Stimulated activated CD4-positive, alpha-beta T cell treated with anti-CD3 and anti-CD28 coated beads, Interleukin-12 subunit alpha, Interleukin-12 subunit beta, amount 100 ng/mL, for 48 hours (primary cell): ENCODE results near the gene KRTAP4-7.
"Not testable (repeated sequence)": the region's sequence is repeated elsewhere in the genome, so short reads cannot be mapped to it uniquely, and the experiment has no call there.

Experiments used
- DNase-seq, 3 donors: peaks; one replicate each; pipeline ENCODE4 v3.0.0-alpha.2; 2020; ENCODE audit warnings: low read depth in 2 of 3, low spot score in 1 of 3

The KRTAP4-7 gene

DNA sequence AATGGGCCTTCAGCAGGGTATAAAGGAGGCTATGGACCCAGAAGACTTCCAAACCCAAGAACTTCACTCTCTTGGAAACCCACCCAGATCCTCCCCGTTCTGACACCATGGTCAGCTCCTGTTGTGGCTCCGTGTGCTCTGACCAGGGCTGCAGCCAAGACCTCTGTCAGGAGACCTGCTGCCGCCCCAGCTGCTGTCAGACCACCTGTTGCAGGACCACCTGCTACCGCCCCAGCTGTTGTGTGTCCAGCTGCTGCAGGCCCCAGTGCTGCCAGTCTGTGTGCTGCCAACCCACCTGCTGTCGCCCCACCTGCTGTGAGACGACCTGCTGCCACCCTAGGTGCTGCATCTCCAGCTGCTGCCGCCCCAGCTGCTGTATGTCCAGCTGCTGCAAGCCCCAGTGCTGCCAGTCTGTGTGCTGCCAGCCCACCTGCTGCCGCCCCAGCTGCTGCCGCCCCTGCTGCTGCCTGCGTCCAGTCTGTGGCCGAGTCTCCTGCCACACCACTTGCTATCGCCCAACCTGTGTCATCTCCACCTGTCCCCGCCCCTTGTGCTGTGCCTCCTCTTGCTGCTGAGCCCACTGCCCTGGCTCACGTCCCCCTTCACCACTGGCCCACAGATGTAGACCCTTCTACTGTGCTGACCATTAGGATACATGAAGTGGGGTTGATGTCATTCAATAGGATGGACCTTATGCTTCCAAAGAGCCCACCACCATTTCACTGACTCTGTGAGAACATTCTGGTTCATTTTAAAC, at the start of gene KRTAP4-7:
Gene KRTAP4-7, plus strand, starts transcription at position 51 of the 757 bp plus-strand sequence. Its CDS starts 57 bp downstream, at position 108.
- not testable (repeated sequence) for DNase-seq

DNA sequence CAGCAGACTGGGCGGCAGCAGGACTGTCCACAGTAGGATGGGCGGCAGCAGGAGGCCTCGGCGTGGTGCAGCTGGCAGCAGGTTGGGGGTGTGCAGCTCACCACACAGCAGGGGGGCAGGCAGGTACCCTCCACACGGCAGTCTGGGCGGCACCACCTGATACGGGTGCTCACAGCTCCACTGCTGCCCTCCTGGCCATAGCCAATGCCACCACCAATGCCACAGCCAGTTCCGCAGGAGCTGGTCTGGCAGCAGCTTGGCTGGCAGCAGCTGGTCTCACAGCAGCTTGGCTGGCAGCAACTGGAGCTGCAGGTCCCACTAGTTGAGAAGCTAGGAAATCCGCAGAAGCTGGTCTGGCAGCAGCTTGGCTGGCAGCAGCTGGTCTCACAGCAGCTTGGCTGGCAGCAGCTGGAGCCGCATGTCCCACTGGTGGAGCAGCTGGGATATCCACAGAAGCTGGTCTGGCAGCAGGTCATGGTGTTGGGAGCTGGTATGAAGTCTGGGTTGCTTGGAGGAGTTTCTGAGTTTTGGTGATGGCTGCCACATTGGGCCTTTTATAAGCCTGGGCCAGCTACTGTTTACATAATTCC, 49.5 kb upstream of the KRTAP4-7 start, which contains the start of gene KRTAP1-3:
Gene KRTAP1-3, minus strand, starts transcription at position 529 of the 590 bp plus-strand sequence. Its CDS starts 53 bp downstream, at position 476.
- DNase-seq = not testable (repeated sequence)

DNA sequence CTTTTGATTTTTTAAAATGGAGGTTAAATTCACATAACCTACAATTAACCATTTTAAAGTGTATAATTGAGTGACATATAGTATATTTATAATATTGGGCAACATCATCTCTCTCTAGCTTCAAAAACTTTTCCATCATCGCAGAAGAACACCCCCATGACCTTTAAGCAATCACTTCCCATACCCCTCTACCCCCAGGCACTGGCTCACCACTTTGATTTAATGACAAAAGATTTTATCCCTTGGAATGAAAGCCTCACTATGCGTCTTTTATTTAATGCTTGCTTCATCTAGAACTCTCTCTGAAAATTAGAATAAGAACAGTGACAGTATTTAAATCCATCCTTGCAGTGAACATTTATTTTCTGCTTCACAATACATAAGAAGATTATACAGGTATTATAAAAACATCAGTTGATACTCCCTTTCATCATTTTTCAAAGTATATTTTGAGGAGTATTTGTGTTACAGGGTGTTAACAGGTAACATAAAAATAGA, 46.0 kb upstream of the KRTAP4-7 start:
- no peak for DNase-seq

DNA sequence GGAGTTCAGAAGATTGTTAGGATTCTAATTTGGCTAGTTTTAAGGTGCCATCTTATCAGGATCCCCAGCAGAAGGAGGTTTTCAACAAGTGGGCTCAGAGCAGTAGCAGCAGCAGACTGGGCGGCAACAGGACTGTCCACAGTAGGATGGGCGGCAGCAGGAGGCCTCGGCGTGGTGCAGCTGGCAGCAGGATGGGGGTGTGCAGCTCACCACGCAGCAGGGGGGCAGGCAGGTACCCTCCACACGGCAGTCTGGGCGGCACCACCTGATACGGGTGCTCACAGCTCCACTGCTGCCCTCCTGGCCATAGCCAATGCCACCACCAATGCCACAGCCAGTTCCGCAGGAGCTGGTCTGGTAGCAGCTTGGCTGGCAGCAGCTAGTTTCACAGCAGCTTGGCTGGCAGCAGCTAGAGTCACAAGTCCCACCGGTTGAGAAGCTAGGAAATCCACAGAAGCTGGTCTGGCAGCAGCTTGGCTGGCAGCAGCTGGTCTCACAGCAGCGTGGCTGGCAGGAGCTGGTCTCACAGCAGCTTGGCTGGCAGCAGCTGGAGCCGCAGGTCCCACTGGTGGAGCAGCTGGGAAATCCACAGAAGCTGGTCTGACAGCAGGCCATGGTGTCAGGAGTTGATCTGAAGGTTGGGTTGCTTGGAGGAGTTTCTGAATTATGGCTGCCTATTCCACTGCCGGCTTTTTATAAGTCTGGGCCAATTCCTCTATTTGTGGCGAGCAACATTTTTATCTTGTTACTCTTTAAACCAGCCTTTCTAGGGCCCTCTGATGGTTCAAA, 43.0 kb upstream of the KRTAP4-7 start, which contains the start of gene KRTAP1-1:
Gene KRTAP1-1, minus strand, starts transcription at position 668 of the 789 bp plus-strand sequence. Its CDS starts 53 bp downstream, at position 615.
- DNase-seq = not testable (repeated sequence)

DNA sequence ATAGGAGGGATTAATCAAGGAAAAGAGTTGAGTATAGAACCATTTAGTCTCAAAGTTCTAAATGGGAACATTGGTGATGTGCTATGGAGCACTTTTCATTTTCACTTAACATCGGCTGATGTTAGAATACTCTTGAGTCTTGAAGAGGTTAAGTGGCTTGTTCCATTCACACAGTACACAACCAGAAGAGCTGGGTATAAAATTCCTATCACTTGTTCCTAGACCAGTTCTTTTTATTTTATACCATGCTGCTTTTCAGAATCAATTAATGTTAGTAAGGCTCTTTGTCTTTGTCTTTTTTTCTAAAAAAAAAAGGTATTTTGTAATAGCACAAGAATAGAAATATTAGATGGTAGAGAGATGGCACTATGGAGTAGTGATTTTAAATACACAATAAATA, 41.0 kb upstream of the KRTAP4-7 start:
- DNase-seq = no peak

DNA sequence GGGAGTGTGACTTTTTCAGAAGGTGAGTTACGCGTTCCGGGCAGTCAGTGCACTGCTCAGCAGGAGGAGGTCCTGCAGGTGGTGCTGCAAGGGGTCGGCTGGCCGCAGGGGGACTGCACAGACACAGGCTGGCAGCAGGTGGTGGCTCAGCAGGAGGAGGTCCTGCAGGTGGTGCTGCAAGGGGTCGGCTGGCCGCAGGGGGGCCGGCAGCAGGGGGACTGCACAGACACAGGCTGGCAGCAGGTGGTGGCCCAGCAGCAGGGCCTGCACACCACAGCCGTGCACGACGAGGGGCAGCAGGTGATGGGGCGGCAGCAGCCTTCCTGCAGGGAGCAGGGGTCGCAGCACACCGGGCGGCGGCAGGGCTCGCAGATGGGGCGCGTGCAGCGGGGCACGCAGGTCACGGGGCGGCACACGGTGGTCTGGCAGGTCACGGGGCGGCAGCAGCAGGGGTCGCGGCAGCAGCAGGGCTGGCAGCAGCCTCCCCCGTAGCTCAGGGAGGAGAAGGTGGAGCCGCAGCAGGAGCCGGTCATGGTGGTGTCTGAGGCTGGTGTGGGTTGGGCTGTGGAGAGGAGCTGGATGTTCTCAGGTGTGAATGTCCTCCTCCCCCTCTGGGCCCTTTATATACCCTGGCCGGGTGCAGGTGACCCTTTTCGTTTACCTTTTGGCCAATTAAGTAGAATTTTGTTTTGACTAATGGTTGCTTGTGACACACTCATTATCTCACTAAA, 37.0 kb upstream of the KRTAP4-7 start, which contains the start of gene KRTAP2-1:
Gene KRTAP2-1, minus strand, starts transcription at position 582 of the 731 bp plus-strand sequence. Its CDS starts 49 bp downstream, at position 533.
- not testable (repeated sequence) for DNase-seq

DNA sequence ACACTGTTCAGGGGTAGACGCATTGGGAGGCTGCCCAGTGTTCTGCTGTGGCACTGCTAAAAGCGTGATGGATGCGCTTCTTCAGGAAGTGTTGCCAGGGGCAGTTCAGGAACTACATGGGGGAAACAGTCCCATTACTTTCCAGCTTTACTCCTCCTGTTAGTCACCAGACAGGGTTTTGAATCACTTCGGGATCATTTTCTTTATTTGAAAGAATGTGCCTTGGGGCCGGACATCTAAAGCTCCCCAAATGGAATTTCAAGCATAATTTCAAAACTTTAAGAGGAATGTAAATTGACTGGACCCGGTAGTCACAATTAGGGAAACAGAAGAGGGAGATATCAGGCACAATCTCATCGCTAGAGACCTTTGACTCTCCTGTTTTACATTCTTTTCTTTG, 35.5 kb upstream of the KRTAP4-7 start:
- DNase-seq = no peak

DNA sequence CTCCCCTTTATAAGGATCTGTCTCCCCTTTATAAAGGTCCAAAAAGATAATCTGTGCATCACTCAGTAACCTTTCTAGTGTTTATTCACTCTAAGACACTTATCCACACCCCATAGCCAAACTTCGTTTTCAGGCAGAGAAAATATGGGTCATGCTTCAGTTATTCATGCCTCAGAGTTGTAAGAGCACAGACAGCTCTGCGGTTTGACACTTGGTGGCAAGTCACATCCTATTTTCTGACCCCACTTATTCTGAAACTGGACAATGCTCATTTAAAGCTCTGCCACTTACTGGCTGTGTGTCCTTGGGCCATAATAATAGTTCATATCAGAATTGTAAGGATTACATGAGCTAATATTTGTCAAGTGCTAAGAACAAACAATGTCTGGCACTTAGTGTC, 34.8 kb upstream of the KRTAP4-7 start:
- DNase-seq = no peak

DNA sequence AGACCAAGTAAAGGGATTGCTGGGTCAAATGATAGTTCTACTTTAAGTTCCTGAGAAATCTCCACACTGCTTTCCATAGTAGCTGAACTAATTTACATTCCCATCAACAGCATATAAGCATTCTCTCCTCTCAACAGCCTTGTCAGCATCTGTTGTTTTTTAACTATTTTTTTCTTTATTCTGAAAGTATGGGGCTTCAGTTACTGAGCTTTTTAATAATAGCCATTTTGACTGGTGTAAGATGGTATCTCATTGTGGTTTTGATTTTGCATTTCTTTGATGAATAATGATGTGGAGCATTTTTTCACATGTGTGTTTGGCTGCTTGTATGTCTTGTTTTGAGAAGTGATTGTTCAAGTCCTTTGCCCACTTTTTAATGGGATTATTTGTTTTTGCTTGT, 31.4 kb upstream of the KRTAP4-7 start:
- DNase-seq = no peak

DNA sequence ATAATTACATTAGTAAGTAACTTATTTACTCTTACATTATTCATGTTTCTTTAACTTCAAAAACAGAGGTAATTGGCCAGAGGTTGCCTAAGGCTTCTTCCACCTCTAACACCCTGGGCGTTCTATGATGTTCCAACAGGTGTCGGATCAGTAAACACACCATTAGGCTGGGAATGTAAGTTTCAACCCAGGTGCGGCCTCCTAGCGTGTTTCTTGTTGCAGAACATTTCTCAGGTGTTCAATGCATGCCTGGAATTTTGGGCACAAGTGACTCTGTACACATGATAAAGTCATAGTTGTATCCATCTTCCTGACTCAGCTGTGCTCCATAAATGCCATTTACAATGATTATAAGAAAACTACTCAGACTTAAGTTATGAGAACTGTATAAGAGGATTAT, 29.9 kb upstream of the KRTAP4-7 start:
- DNase-seq = no peak

DNA sequence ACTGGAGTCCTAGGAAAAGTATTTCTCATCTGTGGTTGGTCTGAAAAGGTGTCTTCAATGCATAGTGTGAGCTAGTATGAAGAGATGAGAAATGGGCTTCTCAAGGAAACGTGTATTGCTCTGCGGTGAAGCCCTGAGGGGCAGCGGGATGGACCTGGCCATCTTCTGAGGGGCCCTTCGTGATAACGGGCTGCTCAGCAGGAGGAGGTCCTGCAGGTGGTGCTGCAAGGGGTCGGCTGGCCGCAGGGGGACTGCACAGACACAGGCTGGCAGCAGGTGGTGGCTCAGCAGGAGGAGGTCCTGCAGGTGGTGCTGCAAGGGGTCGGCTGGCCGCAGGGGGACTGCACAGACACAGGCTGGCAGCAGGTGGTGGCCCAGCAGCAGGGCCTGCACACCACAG, 29.4 kb upstream of the KRTAP4-7 start:
- DNase-seq = not testable (repeated sequence)

DNA sequence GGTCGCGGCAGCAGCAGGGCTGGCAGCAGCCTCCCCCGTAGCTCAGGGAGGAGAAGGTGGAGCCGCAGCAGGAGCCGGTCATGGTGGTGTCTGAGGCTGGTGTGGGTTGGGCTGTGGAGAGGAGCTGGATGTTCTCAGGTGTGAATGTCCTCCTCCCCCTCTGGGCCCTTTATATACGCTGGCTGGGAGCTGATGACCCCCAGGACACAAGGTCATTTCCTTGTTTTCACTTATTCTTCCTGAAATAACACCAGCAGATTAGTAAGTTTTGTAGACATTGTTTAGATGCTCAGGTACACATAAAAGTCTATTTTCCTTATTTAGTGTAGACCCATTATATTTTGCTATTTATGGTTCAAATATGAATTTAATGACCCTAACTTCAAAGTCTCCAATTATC, 28.8 kb upstream of the KRTAP4-7 start, which contains the start of gene KRTAP2-2:
Gene KRTAP2-2, minus strand, starts transcription at position 101 of the 400 bp plus-strand sequence. Its CDS starts 19 bp downstream, at position 82.
- not testable (repeated sequence) for DNase-seq

DNA sequence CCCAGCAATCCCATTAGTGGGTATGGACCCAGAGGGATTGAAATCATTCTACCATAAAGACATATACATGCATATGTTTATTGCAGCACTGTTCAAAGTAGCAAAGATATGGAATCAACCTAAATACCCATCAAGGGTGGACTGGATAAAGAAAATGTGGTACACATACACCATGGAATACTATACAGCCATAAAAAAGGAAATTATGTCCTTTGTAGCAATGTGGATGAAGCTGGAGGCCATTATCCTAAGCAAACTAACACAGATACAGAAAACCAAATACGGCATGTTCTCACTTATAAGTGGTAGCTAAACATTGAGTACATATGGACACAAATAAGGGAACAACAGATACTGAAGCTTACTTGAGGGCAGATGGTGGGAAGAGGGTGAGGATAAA, 26.4 kb upstream of the KRTAP4-7 start:
- no peak for DNase-seq

DNA sequence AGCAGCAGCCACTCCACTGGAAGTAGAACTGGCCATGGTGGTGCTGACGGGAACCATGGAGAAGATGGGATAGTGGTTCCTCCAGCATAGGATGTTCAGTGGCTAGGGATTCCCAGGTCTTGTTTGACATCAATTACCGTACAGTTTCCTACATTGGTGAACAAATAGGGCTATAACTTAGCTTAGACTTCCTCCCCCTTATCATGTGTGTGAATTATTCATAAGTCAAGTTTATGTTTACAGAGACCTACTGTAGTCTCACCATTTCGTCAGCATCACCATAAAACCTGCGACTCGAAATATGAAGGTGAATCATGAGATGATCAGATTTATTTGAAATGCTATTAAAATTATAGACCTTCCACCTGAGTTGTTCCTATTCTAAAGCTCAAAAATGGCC, 25.2 kb upstream of the KRTAP4-7 start:
- no peak for DNase-seq

DNA sequence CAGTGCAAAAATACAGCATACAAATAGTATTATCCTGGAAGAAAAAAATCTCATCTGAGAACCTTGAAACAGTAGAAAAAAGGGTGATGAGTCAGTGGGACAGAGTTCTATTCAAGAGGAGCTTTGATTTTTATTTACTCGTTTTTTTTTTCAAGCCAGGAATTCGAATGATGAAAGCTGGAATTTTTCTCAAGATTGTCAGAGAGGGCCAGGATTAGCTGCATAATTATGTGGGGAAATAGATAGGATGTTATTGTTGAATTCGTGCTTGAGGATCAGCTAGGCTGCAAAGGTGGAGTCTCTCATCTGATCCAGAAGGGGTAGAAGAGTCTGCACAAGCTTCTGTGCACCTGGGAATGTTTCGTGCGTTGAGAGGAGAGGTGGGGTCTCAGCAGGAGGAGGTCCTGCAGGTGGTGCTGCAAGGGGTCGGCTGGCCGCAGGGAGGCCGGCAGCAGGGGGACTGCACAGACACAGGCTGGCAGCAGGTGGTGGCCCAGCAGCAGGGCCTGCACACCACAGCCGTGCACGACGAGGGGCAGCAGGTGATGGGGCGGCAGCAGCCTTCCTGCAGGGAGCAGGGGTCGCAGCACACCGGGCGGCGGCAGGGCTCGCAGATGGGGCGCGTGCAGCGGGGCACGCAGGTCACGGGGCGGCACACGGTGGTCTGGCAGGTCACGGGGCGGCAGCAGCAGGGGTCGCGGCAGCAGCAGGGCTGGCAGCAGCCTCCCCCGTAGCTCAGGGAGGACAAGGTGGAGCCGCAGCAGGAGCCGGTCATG, 24.5 kb upstream of the KRTAP4-7 start:
- not testable (repeated sequence) for DNase-seq

DNA sequence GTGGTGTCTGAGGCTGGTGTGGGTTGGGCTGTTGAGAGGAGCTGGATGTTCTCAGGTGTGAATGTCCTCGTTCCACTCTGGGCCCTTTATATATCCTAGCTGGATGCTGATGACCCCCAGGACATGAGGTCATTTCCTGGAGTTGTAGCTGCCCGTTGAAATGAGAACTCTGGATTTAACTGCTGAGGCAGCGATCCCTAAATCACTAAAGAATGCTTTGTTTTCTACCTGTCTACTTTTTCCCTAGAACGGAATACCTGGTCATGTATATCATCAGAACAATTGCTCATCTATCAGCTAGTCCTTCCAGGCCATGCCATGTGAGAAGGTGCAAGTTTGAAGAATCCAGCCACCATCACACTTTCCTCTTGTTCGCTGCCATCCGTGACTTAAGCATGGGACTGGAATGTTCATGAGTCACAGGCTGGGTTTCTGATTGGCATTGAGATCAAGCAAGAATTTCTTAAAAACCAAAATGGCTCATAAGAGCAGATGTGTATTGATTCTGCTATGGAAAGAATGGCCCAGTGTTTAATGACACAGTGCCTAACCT, 23.8 kb upstream of the KRTAP4-7 start, which contains the start of gene KRTAP2-3:
Gene KRTAP2-3, minus strand, starts transcription at position 63 of the 553 bp plus-strand sequence. CDS start 64 bp downstream, outside the sequence.
- no peak for DNase-seq

DNA sequence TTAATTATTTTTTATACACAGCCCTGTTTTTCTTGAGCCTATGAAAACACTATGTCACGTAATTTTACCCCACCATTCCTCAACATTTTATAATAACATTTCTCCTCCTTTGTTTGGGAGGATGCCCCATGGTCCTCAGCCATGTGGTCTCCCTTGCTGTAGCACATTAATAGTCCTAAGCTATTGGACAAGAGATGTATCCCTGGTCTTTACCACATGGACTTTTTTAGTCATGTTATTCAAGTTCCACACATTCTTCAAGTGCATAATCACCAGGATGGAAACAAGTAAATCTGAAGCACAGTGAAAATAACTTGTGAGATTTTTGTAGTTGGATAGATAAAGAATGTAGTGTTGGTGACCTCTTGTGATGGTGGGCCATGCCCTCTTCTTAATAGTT, 22.0 kb upstream of the KRTAP4-7 start:
- no peak for DNase-seq

DNA sequence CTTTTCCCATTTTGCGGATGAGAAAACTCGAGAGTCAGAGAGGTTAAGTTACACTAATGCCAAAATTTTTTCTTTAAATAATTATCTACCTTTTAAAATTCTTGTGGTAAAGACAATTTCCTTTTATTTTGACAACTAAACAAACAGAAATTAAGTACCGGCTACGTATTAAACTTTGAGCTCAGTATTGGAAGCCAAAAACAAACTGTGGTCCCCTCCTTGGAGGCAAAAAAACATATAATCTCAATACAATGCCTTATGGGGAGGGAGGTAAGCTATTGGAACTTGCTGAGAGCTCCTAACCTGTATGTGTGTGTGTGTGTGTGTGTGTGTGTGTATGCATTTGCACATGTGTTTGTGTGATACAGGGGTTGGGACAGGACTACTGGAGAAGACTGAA, 20.5 kb upstream of the KRTAP4-7 start:
- DNase-seq = no peak

DNA sequence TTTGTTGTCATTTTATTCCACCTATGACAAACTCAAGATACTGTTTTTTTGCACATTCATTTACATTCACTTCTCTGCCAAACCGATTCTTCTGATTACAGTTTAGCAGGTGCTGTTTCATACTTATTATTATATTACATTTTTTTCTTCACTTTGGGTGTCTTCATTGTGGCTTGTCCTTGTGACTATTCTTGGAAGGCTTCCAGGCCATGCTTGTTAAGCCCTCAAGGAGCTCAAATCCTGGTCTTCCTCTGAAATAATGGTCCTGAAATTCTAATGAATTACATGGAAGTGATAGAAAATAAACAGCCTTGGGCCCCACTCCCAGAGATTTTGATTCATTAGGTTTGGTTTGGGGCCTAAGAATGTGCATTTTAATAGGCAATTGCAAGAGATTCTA, 19.6 kb upstream of the KRTAP4-7 start:
- DNase-seq = no peak
